22Rv1 (cell line): ENCODE measurements around the gene NXPE1.
"Not testable (repeated sequence)": the region's sequence is repeated elsewhere in the genome, so short reads cannot be mapped to it uniquely, and the experiment has no call there.

Source experiments
- H3K27ac ChIP-seq: fragments of 450-650 bp; 2 replicates; pipeline ENCODE4 v1.5.1; 2017
- CTCF ChIP-seq: fragments of 450-650 bp; IDR thresholded peaks from 2 replicates; pipeline ENCODE4 v1.5.1; 2017; ENCODE audit warnings: mild to moderate bottlenecking
- ZFX ChIP-seq: fragments of 450-650 bp; IDR thresholded peaks from 2 replicates; pipeline ENCODE4 v1.6.1; 2017; ENCODE audit warnings: antibody characterized with exemption, borderline replicate concordance

The NXPE1 gene

DNA sequence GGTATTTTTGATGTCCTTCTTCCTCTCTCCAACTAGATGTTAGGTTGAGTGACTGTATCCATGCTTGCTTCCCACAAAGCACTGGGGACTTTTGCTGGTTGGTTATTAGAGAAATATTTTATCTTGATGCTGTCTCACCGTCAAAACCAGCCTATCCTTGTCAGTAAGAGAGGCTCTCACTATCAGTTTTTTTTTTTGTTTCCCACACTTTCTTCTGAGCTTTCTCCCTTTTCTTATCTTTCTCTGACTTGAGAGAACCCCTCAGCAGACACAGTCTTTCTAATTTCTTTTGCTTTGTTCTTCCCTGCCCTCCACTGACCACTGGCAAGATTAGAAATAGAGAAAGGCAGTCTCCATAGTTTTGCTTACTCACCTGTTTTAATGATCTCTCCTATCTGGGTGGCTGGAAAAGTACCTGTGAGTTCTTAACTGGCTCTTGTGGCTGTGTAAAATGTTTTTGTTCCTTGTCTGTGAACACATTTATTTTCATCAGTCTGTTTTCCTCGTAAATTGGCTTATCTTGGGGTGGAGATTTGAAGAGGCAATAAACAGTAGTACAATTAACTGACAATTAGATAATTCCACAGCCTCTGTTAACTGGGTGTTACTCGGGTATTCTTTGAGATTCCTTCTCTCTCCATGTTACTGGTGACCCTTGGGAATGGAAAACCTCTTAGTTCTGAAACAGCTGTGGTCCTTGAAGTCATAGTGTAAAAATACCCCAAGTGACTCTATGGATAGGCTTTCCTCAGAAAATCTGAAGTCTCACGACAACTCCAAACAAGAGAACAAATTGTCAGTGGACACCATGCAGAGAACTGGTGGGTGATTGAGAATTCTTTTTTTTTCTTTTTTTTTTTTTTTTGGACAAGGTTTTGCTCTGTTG is at the start of gene NXPE1:
NXPE1 (minus strand) TSS at position 457 of the 886 bp plus-strand sequence. CDS start 8,680 bp downstream, outside the sequence.
- TF ChIP-seq CTCF (no peak), ZFX (no peak)
- no peak within 1 kb of the TSS for H3K27ac ChIP-seq

GRCh38 chr11:114609429-114609828 is 49.7 kb upstream of the NXPE1 start:
- no peak overlapping the region for H3K27ac ChIP-seq
- TF ChIP-seq ZFX (no peak), CTCF (no peak)

GRCh38 chr11:114608605-114609004 is 48.9 kb upstream of the NXPE1 start:
- not testable (repeated sequence) for H3K27ac ChIP-seq

DNA sequence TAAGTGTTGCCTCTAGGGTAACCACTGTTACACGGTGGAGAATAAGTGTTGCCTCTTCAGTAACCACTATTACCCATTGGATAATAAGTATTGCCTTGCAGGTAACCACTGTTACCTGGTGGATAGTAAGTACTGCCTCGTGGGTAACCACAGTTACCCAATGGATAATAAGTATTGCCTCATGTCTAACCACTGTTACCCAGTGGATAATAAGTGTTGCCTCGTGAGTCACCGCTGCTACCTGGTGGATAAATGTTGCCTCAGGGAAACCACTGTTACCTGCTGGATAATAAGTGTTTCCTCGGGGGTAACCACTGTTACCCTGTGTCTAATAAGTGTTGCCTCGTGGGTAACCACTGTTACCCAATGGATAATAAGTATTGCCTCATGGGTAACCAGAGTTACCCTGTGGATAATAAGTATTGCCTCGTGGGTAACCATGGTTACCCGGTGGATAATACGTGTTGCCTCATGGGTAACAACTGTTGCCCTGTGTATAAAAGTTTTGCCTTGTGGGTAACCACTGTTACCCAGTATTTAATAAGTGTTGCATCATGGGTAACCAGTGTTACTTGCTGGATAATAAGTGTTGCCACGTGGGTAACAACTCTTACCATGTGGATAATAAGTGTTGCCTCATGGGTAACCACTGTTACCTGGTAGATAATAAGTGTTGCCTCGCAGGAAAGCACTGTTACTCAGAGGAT is 48.2 kb upstream of the NXPE1 start:
- no peak overlapping the region for H3K27ac ChIP-seq
- TF ChIP-seq ZFX = no peak
- TF ChIP-seq CTCF = no peak

DNA sequence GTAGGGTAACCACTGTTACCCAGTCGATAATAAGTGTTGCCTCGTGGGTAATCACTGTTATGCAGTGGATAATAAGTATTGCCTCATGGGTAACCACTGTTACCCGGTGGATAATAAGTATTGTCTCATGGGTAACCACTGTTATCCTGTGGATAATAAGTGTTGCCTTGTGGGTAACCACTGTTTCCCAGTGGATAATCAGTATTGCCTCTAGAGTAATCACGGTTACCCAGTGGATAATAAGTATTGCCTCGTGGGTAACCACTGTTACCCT is 47.1 kb upstream of the NXPE1 start:
- not testable (repeated sequence) for H3K27ac ChIP-seq

DNA sequence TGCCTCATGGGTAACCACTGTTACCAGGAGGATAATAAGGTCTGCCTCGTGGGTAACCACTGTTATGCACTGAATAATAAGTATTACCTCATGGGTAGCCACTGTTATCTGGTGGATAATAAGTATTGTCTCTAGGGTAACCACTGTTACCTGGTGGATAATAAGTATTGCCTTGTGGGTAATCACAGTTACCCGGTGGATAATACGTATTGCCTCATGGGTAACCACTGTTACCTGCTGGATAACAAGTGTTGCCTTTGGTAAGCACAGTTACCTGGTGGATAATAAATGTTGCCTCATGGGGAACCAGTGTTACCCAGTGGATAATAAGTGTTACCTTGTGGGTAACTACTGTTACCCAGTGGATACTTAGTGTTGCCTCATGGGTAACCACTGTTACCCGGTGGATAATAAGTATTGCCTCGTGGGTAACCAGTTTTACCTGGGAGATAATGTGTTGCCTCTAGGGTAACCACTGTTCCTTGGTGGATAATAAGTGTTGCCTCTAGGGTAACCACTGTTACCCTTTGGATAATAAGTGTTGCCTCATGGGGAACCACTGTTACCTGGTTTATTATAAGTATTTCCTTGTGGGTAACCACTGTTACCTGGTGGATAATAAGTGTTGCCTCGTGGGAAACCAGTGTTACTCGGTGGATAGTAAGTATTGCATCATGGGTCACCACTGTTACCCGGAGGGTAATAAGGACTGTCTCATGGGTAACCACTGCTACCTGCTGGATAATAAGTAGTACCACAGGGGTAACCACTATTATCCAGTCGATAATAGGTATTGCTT is 46.5 kb upstream of the NXPE1 start:
- no peak overlapping the region for H3K27ac ChIP-seq
- TF ChIP-seq CTCF = no peak
- no peak for TF ChIP-seq ZFX

DNA sequence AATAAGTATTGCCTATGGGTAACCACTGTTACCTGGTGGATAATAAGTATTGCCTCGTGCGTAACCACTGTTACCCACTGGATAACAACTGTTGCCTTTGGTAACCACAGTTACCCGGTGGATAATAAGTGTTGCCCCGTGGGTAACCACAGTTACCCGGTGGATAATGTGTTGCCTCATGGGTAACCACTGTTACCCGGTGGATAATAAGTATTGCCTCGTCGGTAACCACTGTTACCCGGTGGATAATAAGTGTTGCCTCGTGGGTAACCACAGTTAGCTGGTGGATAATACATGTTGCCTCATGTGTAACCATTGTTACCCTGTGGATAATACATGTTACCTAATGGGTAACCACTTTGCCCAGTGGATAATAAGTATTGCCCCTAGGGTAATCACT is 45.7 kb upstream of the NXPE1 start:
- no peak for TF ChIP-seq CTCF
- TF ChIP-seq ZFX = no peak
- H3K27ac ChIP-seq = no peak overlapping the region

DNA sequence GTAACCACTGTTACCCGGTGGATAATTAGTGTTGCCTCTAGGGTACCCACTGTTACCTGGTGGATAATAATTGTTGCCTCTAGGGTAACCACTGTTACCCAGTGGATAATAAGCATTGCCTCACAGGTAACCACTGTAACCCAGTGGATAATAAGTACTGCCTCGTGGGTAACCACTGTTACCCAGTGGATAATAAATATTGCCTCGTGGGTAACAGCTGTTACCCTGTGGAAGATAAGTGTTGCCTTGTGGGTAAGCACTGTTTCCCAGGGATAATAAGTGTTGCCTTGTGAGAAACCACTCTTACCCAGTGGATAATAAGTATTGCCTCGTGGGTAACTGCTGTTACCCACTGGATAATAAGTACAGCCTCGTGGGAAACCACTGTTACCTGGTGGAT is 45.2 kb upstream of the NXPE1 start:
- no peak for TF ChIP-seq ZFX
- no peak for TF ChIP-seq CTCF
- H3K27ac ChIP-seq = no peak overlapping the region
